Fibroblast of lung (primary cell): ENCODE results near the gene KRTDAP.

Experiments
- EZH2 ChIP-seq: IDR thresholded peaks from 2 replicates; pipeline ENCODE4 v1.5.1; 2012; ENCODE audit warnings: low read length, control low read depth, mild to moderate bottlenecking; ENCODE audit errors: missing control alignments
- TF ChIP-seq, protein P1 (sequence below), 2 donors: IDR thresholded peaks in 1 of 2; conservative IDR thresholded peaks in 1 of 2; 1 replicate in 1 of 2; 2 replicates in 1 of 2; pipeline ENCODE4 v1.5.1; 2011 to 2012; ENCODE audit warnings: low read length in 2 of 2, control low read depth in 1 of 2, inconsistent platforms in 1 of 2, low read depth in 1 of 2, mild to moderate bottlenecking in 1 of 2

- TF ChIP-seq, protein P1, sequence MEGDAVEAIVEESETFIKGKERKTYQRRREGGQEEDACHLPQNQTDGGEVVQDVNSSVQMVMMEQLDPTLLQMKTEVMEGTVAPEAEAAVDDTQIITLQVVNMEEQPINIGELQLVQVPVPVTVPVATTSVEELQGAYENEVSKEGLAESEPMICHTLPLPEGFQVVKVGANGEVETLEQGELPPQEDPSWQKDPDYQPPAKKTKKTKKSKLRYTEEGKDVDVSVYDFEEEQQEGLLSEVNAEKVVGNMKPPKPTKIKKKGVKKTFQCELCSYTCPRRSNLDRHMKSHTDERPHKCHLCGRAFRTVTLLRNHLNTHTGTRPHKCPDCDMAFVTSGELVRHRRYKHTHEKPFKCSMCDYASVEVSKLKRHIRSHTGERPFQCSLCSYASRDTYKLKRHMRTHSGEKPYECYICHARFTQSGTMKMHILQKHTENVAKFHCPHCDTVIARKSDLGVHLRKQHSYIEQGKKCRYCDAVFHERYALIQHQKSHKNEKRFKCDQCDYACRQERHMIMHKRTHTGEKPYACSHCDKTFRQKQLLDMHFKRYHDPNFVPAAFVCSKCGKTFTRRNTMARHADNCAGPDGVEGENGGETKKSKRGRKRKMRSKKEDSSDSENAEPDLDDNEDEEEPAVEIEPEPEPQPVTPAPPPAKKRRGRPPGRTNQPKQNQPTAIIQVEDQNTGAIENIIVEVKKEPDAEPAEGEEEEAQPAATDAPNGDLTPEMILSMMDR (conservative IDR thresholded peaks at IDR 0.05 in 1 of 2, IDR thresholded peaks at IDR 0.05 in 1 of 2; ENCODE audit: low read depth in 1 of 2, low read length in 2 of 2) = no peak
- no peak for TF ChIP-seq EZH2
Measured at GRCh38 chr19:35498220-35498619, 8.0 kb upstream of the KRTDAP start.
